WTC11 (cell line): Measurements from ENCODE around the gene CEP72. TPM values are rescaled to one million over a fixed set of nuclear protein-coding genes. Genes with fewer than 3 reads are reported as not detected.

Experiments used
- ATAC-seq: fragments of 200-7000 bp; cut with Tn5 transposase; 2 replicates; pipeline ENCODE4 v1.10.0; 2021; ENCODE audit warnings: mild to moderate bottlenecking, moderate library complexity
- CTCF ChIA-PET: fragments of 300-600 bp; sonication (Branson Sonifier 250); formaldehyde crosslinking; loops from one replicate; lab custom pipeline; 2021; ENCODE audit warnings: antibody characterized with exemption; lab: Charles Lee
- POLR2A ChIA-PET: fragments of 350-600 bp; sonication (Branson Sonifier 250); formaldehyde crosslinking; loops from one replicate; lab custom pipeline; 2021; ENCODE audit warnings: antibody characterized with exemption; lab: Charles Lee
- DNase-seq: peaks from one replicate; pipeline ENCODE4 v3.0.0; 2021; ENCODE audit warnings: low spot score
- H3K27ac Mint-ChIP-seq: 2 replicates; pipeline ENCODE4 v1.8.0; 2021; ENCODE audit warnings: mixed read lengths
- H3K27me3 Mint-ChIP-seq: 2 replicates; pipeline ENCODE4 v1.8.0; 2021; ENCODE audit warnings: low read depth, mild to moderate bottlenecking, moderate library complexity, mixed read lengths
- H3K36me3 Mint-ChIP-seq: 2 replicates; pipeline ENCODE4 v1.8.0; 2021; ENCODE audit warnings: mixed read lengths
- H3K4me1 Mint-ChIP-seq: 2 replicates; pipeline ENCODE4 v1.8.0; 2022; ENCODE audit warnings: mixed read lengths
- H3K4me3 Mint-ChIP-seq: 2 replicates; pipeline ENCODE4 v1.8.0; 2021; ENCODE audit warnings: mild to moderate bottlenecking, moderate library complexity, mixed read lengths
- H3K9me3 Mint-ChIP-seq: 2 replicates; pipeline ENCODE4 v1.8.0; 2021; ENCODE audit warnings: mixed read lengths
- CBFB ChIP-seq: sonication (generic); formaldehyde crosslinking; IDR thresholded peaks from 2 replicates; pipeline ENCODE4 v1.8.1; 2022; ENCODE audit warnings: mild to moderate bottlenecking, low read depth, missing genetic modification reagents
- CREB1 ChIP-seq: sonication (generic); formaldehyde crosslinking; IDR thresholded peaks from 2 replicates; pipeline ENCODE4 v1.8.0; 2023; ENCODE audit warnings: mild to moderate bottlenecking, missing genetic modification reagents
- ESRRA ChIP-seq: sonication (generic); formaldehyde crosslinking; IDR thresholded peaks from 2 replicates; pipeline ENCODE4 v1.8.1; 2022; ENCODE audit warnings: mild to moderate bottlenecking, missing genetic modification reagents, borderline replicate concordance
- ETV6 ChIP-seq: sonication (generic); formaldehyde crosslinking; IDR thresholded peaks from 2 replicates; pipeline ENCODE4 v1.8.1; 2022; ENCODE audit warnings: mild to moderate bottlenecking, missing genetic modification reagents
- FOXP1 ChIP-seq: sonication (generic); formaldehyde crosslinking; IDR thresholded peaks from 2 replicates; pipeline ENCODE4 v1.8.0; 2022; ENCODE audit warnings: missing genetic modification reagents, mild to moderate bottlenecking, moderate library complexity, borderline replicate concordance
- NFYB ChIP-seq: sonication (generic); formaldehyde crosslinking; conservative IDR thresholded peaks from 2 replicates; pipeline ENCODE4 v1.8.0; 2022; ENCODE audit warnings: low read depth, missing genetic modification reagents
- NR1H2 ChIP-seq: sonication (generic); formaldehyde crosslinking; IDR thresholded peaks from 2 replicates; pipeline ENCODE4 v1.9.0; 2021; ENCODE audit warnings: mild to moderate bottlenecking, moderate library complexity, missing genetic modification reagents
- RELA ChIP-seq: sonication (generic); formaldehyde crosslinking; IDR thresholded peaks from 2 replicates; pipeline ENCODE4 v1.8.1; 2022; ENCODE audit warnings: missing genetic modification reagents, mild to moderate bottlenecking, borderline replicate concordance
- SMAD4 ChIP-seq: sonication (generic); formaldehyde crosslinking; IDR thresholded peaks from 2 replicates; pipeline ENCODE4 v1.8.0; 2022; ENCODE audit warnings: mild to moderate bottlenecking, missing genetic modification reagents
- ZNF121 ChIP-seq: sonication (generic); formaldehyde crosslinking; IDR thresholded peaks from 2 replicates; pipeline ENCODE4 v1.8.0; 2023; ENCODE audit warnings: missing genetic modification reagents
- ZNF416 ChIP-seq: fragments of 250-450 bp; sonication (Bioruptor Pico); IDR thresholded peaks from 2 replicates; pipeline ENCODE4 v1.9.0; 2021; ENCODE audit warnings: mild to moderate bottlenecking, inconsistent platforms
- ZNF423 ChIP-seq: fragments of 250-450 bp; sonication (Bioruptor Pico); IDR thresholded peaks from 2 replicates; pipeline ENCODE4 v2.1.2; 2022; ENCODE audit warnings: mild to moderate bottlenecking, moderate library complexity
- ZNF671 ChIP-seq: fragments of 250-450 bp; sonication (Bioruptor Pico); IDR thresholded peaks from 2 replicates; pipeline ENCODE4 v1.8.0; 2021; ENCODE audit warnings: mild to moderate bottlenecking
- total RNA-seq: library from RNA; stranded (reverse); gene quantifications from 3 replicates; pipeline ENCODE4 v1.2.3, GENCODE V29; 2021
- TF ChIP-seq, protein P1 (sequence below): fragments of 250-450 bp; sonication (Bioruptor Pico); IDR thresholded peaks from 2 replicates; pipeline ENCODE4 v1.9.0; 2021; ENCODE audit warnings: mild to moderate bottlenecking
- TF ChIP-seq, protein P2 (sequence below): sonication (generic); formaldehyde crosslinking; IDR thresholded peaks from 2 replicates; pipeline ENCODE4 v1.8.0; 2023; ENCODE audit warnings: missing genetic modification reagents
- TF ChIP-seq, protein P3 (sequence below): sonication (generic); formaldehyde crosslinking; IDR thresholded peaks from 2 replicates; pipeline ENCODE4 v1.8.1; 2023; ENCODE audit warnings: mild to moderate bottlenecking, missing genetic modification reagents, moderate library complexity
- TF ChIP-seq, protein P4 (sequence below): sonication (generic); formaldehyde crosslinking; IDR thresholded peaks from 2 replicates; pipeline ENCODE4 v1.8.0; 2022; ENCODE audit warnings: mild to moderate bottlenecking, missing genetic modification reagents
- TF ChIP-seq, protein P5 (sequence below): sonication (generic); formaldehyde crosslinking; IDR thresholded peaks from 2 replicates; pipeline ENCODE4 v1.8.0; 2022; ENCODE audit warnings: mild to moderate bottlenecking, missing genetic modification reagents
- TF ChIP-seq, protein P6 (sequence below): fragments of 250-450 bp; sonication (Bioruptor Pico); IDR thresholded peaks from 2 replicates; pipeline ENCODE4 v1.9.0; 2021; ENCODE audit warnings: mild to moderate bottlenecking

CEP72 gene
- total RNA-seq, 1 experiment from 2014 or later = 26.6 TPM

DNA sequence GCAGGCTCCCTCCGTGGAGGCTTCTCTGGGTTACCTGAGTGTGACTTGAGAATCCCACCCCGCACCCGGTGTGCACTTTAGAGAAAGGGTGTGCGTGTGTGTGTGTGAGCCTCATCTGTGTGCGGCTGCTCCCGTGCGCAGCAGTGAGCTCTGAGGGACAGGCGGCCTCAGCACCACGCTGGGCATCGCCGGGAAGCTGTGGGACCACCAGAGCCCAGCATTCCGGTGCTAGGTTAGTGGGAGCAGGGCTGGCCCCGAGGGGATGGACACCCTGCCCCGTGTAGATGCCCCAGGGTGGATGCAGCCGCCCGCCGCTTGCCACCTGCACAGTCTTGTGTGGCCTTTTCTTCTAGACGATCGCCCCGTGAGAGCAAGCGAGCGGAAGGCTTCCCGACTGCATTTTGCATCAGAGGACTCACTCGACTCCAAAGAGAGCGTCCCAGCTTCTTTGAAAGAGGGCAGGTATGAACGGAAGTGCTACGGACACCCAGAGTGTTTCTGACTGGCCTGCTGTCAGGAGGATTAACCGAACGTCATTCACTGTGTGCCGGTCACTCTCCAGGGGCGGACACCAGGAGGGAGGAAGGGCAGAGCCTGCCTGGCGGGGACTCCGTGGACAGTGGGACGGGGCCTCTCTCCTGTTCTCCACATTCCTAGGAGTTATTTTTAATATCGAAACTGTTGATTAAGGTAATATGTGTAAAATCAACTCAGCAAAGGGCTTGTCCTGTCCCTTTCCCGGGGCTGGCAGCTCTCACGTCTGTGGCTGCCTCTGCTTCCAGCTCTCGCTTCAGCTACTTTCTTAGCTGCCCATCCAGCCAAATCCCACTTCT is 12.2 kb downstream of the CEP72 start:
- Mint-ChIP-seq H3K27ac (no peak overlapping the region), H3K4me3 (no peak overlapping the region), H3K4me1 (no peaks in the 10 kb centered on the region), H3K27me3 (no peaks in the 10 kb centered on the region), H3K9me3 (no peaks in the 10 kb centered on the region), H3K36me3 (peaks cover 64% of the 10 kb centered on the region)
- ChIA-PET CTCF (no interaction called here), POLR2A (no interaction called here)
- TF ChIP-seq NFYB (CRISPR knock-in tag) = no peak
- TF ChIP-seq, protein P1, sequence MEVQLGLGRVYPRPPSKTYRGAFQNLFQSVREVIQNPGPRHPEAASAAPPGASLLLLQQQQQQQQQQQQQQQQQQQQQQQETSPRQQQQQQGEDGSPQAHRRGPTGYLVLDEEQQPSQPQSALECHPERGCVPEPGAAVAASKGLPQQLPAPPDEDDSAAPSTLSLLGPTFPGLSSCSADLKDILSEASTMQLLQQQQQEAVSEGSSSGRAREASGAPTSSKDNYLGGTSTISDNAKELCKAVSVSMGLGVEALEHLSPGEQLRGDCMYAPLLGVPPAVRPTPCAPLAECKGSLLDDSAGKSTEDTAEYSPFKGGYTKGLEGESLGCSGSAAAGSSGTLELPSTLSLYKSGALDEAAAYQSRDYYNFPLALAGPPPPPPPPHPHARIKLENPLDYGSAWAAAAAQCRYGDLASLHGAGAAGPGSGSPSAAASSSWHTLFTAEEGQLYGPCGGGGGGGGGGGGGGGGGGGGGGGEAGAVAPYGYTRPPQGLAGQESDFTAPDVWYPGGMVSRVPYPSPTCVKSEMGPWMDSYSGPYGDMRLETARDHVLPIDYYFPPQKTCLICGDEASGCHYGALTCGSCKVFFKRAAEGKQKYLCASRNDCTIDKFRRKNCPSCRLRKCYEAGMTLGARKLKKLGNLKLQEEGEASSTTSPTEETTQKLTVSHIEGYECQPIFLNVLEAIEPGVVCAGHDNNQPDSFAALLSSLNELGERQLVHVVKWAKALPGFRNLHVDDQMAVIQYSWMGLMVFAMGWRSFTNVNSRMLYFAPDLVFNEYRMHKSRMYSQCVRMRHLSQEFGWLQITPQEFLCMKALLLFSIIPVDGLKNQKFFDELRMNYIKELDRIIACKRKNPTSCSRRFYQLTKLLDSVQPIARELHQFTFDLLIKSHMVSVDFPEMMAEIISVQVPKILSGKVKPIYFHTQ (CRISPR knock-in tag) = no peak
- TF ChIP-seq ETV6 (CRISPR knock-in tag) = no peak
- TF ChIP-seq CREB1 (CRISPR knock-in tag) = no peak
- TF ChIP-seq CBFB (CRISPR knock-in tag) = no peak
- no peak for TF ChIP-seq FOXP1 (CRISPR knock-in tag)
- TF ChIP-seq, protein P2, sequence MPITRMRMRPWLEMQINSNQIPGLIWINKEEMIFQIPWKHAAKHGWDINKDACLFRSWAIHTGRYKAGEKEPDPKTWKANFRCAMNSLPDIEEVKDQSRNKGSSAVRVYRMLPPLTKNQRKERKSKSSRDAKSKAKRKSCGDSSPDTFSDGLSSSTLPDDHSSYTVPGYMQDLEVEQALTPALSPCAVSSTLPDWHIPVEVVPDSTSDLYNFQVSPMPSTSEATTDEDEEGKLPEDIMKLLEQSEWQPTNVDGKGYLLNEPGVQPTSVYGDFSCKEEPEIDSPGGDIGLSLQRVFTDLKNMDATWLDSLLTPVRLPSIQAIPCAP (CRISPR knock-in tag) = no peak
- TF ChIP-seq NR1H2 (CRISPR knock-in tag) = no peak
- TF ChIP-seq ZNF416 = no peak
- TF ChIP-seq, protein P3, sequence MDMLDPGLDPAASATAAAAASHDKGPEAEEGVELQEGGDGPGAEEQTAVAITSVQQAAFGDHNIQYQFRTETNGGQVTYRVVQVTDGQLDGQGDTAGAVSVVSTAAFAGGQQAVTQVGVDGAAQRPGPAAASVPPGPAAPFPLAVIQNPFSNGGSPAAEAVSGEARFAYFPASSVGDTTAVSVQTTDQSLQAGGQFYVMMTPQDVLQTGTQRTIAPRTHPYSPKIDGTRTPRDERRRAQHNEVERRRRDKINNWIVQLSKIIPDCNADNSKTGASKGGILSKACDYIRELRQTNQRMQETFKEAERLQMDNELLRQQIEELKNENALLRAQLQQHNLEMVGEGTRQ (CRISPR knock-in tag) = no peak
- TF ChIP-seq, protein P4, sequence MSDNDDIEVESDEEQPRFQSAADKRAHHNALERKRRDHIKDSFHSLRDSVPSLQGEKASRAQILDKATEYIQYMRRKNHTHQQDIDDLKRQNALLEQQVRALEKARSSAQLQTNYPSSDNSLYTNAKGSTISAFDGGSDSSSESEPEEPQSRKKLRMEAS (CRISPR knock-in tag) = no peak
- no peak for TF ChIP-seq ZNF423 (CRISPR knock-in tag)
- TF ChIP-seq, protein P5, sequence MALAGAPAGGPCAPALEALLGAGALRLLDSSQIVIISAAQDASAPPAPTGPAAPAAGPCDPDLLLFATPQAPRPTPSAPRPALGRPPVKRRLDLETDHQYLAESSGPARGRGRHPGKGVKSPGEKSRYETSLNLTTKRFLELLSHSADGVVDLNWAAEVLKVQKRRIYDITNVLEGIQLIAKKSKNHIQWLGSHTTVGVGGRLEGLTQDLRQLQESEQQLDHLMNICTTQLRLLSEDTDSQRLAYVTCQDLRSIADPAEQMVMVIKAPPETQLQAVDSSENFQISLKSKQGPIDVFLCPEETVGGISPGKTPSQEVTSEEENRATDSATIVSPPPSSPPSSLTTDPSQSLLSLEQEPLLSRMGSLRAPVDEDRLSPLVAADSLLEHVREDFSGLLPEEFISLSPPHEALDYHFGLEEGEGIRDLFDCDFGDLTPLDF (CRISPR knock-in tag) = no peak
- no peak for TF ChIP-seq SMAD4 (CRISPR knock-in tag)
- no peak for TF ChIP-seq ZNF121 (CRISPR knock-in tag)
- ATAC-seq = no peak
- DNase-seq = no peak

DNA sequence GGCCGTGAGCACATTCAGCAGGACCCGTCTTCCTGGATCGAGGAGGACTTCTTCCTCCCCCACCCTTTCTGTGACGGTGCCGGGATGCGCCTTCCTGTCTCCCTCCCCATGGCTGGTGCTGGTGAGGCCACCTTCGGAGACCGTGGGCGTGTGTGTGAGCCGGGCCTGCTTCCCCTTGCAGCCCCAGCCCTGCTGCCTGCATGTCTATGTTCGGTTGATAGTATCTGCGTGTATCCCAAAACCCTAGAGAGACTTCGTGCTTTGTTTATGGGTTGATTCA is 12.8 kb downstream of the CEP72 start:
- no peak overlapping the region for H3K27ac Mint-ChIP-seq

More for the DNA sequence above, 12.8 kb downstream of the CEP72 start:
- no peak for ATAC-seq
- ChIA-PET CTCF (no interaction called here), POLR2A (no interaction called here)
- Mint-ChIP-seq H3K4me1 (no peaks in the 10 kb centered on the region), H3K27me3 (no peaks in the 10 kb centered on the region), H3K9me3 (no peaks in the 10 kb centered on the region), H3K36me3 (peaks cover 59% of the 10 kb centered on the region), H3K4me3 (no peak overlapping the region)
- DNase-seq = no peak
- no peak for TF ChIP-seq RELA
- no peak for TF ChIP-seq ESRRA (CRISPR knock-in tag)
- TF ChIP-seq, protein P6, sequence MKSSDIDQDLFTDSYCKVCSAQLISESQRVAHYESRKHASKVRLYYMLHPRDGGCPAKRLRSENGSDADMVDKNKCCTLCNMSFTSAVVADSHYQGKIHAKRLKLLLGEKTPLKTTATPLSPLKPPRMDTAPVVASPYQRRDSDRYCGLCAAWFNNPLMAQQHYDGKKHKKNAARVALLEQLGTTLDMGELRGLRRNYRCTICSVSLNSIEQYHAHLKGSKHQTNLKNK (CRISPR knock-in tag) = no peak
- no peak for TF ChIP-seq ZNF671 (CRISPR knock-in tag)
